Stomach smooth muscle (tissue), 2 donors: Measurements from ENCODE around the gene SLC37A1.

Experiments
- H3K27ac ChIP-seq: one replicate; pipeline ENCODE4 v1.7.0; 2013; ENCODE audit warnings: mild to moderate bottlenecking, low read length, inconsistent platforms
- H3K27me3 ChIP-seq, 2 donors: one replicate each; pipeline ENCODE4 v1.7.0; 2013; ENCODE audit warnings: low read length in 2 of 2; ENCODE audit not compliant: insufficient read depth in 2 of 2, control insufficient read depth in 1 of 2
- H3K36me3 ChIP-seq, 2 donors: one replicate each; pipeline ENCODE4 v1.7.0; 2013; ENCODE audit warnings: low read length in 2 of 2; ENCODE audit not compliant: control insufficient read depth in 2 of 2, insufficient read depth in 2 of 2
- H3K4me1 ChIP-seq: one replicate; pipeline ENCODE4 v1.7.0; 2013; ENCODE audit warnings: low read length; ENCODE audit not compliant: control insufficient read depth, insufficient read depth
- H3K4me3 ChIP-seq, 2 donors: one replicate each; pipeline ENCODE4 v1.7.0; 2013; ENCODE audit warnings: low read length in 2 of 2
- H3K9ac ChIP-seq, 2 donors: one replicate each; pipeline ENCODE4 v1.7.0; 2013; ENCODE audit warnings: low read length in 2 of 2, mild to moderate bottlenecking in 1 of 2
- H3K9me3 ChIP-seq, 2 donors: one replicate each; pipeline ENCODE4 v1.7.0; 2013; ENCODE audit warnings: low read length in 2 of 2; ENCODE audit not compliant: control insufficient read depth in 2 of 2
- donor health status: healthy.
- donor health status: Pancreatic carcinoma.

SLC37A1 gene

GRCh38 chr21:42586406-42586805 is 72.8 kb downstream of the SLC37A1 start:
- H3K9me3 ChIP-seq: no peaks in the 10 kb centered on the region
- no peak overlapping the region for H3K9ac ChIP-seq
- no peaks in the 10 kb centered on the region for H3K36me3 ChIP-seq
- H3K27me3 ChIP-seq: no peaks in the 10 kb centered on the region
- no peak overlapping the region for H3K4me3 ChIP-seq
- H3K4me1 ChIP-seq: no peaks in the 10 kb centered on the region
- no peak overlapping the region for H3K27ac ChIP-seq

DNA sequence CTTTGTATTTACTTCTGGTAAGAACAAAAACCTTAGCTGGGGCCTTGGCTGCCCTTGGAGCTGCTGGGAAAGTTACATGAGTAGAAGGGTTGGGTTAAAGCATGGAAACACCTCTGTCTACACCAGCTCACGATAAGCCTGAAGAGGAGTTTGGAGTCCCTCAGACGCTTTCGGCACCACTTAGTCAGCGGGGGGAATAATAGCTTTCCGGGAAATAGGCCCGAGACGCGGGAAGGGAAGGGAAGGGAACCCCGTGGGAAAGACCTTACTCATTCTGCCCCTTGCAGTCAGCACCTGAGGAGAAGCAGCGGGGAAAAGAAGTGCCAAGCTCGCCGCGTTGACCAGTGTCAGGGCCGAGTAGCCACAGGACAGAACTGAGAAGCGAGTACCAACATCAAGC is 73.4 kb downstream of the SLC37A1 start:
- no peak overlapping the region for H3K4me3 ChIP-seq
- no peak overlapping the region for H3K9ac ChIP-seq
- no peaks in the 10 kb centered on the region for H3K27me3 ChIP-seq
- H3K4me1 ChIP-seq: no peaks in the 10 kb centered on the region
- H3K36me3 ChIP-seq: no peaks in the 10 kb centered on the region
- H3K27ac ChIP-seq: no peak overlapping the region
- no peaks in the 10 kb centered on the region for H3K9me3 ChIP-seq

DNA sequence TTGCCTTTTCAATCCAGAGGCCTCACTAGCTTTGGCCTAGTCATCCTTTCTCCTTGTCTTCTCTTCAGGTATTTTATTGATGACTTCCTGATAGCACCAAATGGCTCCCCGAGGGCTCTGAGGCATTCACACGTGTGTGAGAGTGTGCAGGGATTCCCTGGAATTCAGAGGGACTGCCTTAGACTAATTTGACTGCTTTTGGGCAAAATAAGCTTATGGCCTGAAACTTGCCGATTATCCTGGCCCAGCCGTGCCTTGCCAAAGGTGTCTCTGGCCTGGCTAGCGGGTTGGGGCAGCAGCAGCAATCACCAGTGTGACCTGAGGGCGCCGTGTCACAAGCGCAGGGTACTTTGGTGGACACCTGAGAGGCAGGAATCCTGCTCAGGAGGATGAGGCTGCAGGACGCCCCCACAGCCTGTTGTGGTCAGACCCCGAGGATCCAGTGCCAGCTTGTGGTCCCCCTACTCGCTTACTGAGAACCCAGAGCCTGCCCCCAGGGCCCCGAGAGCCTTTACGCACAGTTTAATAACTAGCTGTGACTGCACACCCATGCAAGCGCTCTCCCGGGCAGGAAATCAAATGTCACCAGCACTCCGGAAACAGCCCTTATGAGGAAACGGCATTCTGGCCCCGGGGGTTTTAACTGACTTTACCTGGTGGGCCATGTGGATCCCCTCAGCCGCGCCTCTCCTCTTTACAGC is 76.9 kb downstream of the SLC37A1 start:
- Histone ChIP-seq H3K9me3 (no peaks in the 10 kb centered on the region), H3K36me3 (no peaks in the 10 kb centered on the region), H3K9ac (no peak overlapping the region), H3K4me1 (peaks cover 8% of the 10 kb centered on the region), H3K27me3 (peaks cover 0 to 5% of the 10 kb centered on the region in 2 donors), H3K4me3 (no peak overlapping the region), H3K27ac (no peak overlapping the region)

GRCh38 chr21:42591170-42591869 is 77.7 kb downstream of the SLC37A1 start:
- no peaks in the 10 kb centered on the region for H3K36me3 ChIP-seq
- no peak overlapping the region for H3K4me3 ChIP-seq
- peaks cover 0 to 5% of the 10 kb centered on the region in 2 donors for H3K27me3 ChIP-seq

DNA sequence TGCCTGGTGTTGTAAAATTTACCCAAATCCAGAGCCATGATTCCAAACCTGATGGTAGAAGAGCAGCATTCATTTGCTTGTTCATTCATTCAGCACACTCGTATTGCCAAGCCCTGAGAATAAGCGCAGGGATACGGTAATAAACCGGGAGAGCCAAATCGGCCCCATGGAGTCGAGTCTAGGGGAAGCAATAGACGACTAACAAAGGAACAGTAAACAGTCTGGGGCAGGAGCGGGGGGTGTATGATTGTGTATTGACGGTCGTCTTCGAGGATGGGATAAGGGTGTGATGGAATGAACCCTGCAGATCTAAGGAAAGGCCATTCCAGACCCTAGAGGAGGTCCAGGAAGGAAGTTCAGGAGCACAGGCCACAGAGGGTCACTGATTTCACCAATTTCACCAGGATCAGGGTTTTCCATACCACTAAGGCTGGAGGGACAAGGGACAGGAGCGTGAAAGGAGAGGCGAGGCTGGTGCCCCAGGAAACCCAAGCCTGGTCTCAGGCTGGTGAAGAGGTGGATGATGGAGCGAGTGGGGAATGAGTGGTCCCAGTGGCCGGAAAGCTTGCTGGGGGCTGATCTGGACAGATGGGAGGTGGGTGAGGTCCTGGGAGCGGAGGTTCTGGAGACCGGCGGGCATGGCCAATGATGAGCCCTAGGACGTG is 78.6 kb downstream of the SLC37A1 start:
- Histone ChIP-seq H3K9me3 (peaks cover 0 to 3% of the 10 kb centered on the region in 2 donors), H3K4me1 (peaks cover 8% of the 10 kb centered on the region), H3K36me3 (no peaks in the 10 kb centered on the region), H3K27me3 (peaks cover 0 to 5% of the 10 kb centered on the region in 2 donors), H3K27ac (no peak overlapping the region), H3K9ac (no peak overlapping the region), H3K4me3 (no peak overlapping the region)

More at GRCh38 chr21:42591170-42591869, 77.7 kb downstream of the SLC37A1 start:
- peaks cover 8% of the 10 kb centered on the region for H3K4me1 ChIP-seq
- no peak overlapping the region for H3K9ac ChIP-seq
- no peak overlapping the region for H3K27ac ChIP-seq
- H3K9me3 ChIP-seq: no peaks in the 10 kb centered on the region

GRCh38 chr21:42593007-42593814 is 79.6 kb downstream of the SLC37A1 start:
- Histone ChIP-seq H3K9me3 (peaks cover 0 to 5% of the 10 kb centered on the region in 2 donors), H3K27me3 (peaks cover 0 to 5% of the 10 kb centered on the region in 2 donors), H3K4me3 (peak overlapping the region in 1 of 2 donors; percentile 54), H3K9ac (peak overlapping the region in 1 of 2 donors; percentile 13), H3K4me1 (peaks cover 8% of the 10 kb centered on the region), H3K36me3 (no peaks in the 10 kb centered on the region), H3K27ac (no peak overlapping the region)

DNA sequence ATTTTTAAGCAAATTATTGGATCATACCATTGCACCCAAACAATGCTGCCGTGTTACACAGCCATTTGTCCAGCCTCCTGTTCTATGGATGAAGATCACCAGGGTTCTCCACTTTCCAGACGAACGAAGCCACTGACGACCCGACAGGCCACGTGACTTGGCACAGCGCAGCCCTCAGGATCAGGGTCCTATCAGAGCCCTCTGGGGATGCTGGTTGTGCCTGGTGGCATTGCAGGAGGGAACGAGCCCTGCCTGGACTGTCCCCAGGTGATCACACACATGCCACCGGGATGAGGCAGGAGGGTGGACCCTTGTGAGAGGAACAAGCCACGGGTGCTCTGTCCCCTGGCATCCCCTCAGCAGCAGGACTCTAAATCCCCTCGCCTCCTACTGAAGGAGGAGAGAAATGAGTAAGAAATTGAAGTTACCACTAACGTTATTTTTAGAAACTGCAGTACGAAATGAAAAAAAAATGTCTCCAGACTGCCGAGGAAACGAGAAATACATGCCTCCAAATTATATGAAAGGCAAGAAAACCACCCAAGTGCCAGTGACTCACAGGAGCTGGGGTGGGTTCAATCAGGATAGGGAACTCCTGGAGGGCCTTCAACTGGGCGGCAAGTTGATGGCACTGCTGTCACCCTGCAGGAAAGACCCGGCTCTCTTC is 81.1 kb downstream of the SLC37A1 start:
- H3K9ac ChIP-seq: no peak overlapping the region
- no peak overlapping the region for H3K27ac ChIP-seq
- H3K4me3 ChIP-seq: no peak overlapping the region
- peaks cover 0 to 5% of the 10 kb centered on the region in 2 donors for H3K27me3 ChIP-seq
- H3K4me1 ChIP-seq: peaks cover 8% of the 10 kb centered on the region
- H3K36me3 ChIP-seq: no peaks in the 10 kb centered on the region
- peaks cover 0 to 9% of the 10 kb centered on the region in 2 donors for H3K9me3 ChIP-seq

- Histone ChIP-seq H3K27me3 (peaks cover 0 to 5% of the 10 kb centered on the region in 2 donors), H3K9me3 (peaks cover 0 to 9% of the 10 kb centered on the region in 2 donors), H3K27ac (no peak overlapping the region), H3K36me3 (no peaks in the 10 kb centered on the region), H3K4me1 (peaks cover 8% of the 10 kb centered on the region), H3K9ac (no peak overlapping the region), H3K4me3 (no peak overlapping the region)
Observed at GRCh38 chr21:42595283-42596187, 81.9 kb downstream of the SLC37A1 start.

- no peaks in the 10 kb centered on the region for H3K36me3 ChIP-seq
- no peak overlapping the region for H3K4me3 ChIP-seq
- H3K27me3 ChIP-seq: peaks cover 0 to 5% of the 10 kb centered on the region in 2 donors
Observed at GRCh38 chr21:42596657-42597056, 83.0 kb downstream of the SLC37A1 start.

More at GRCh38 chr21:42596657-42597056, 83.0 kb downstream of the SLC37A1 start:
- Histone ChIP-seq H3K27ac (no peak overlapping the region), H3K9me3 (peaks cover 0 to 9% of the 10 kb centered on the region in 2 donors), H3K4me1 (peaks cover 8% of the 10 kb centered on the region), H3K9ac (no peak overlapping the region)
